H9 (cell line): ENCODE data around the gene PHOSPHO1. TPM values are rescaled to one million over a fixed set of nuclear protein-coding genes. Genes with fewer than 3 reads are reported as not detected.

Experiments
- DNase-seq: peaks from one replicate; pipeline ENCODE4 v3.0.0-alpha.2; 2017
- H2AFZ ChIP-seq: one replicate; pipeline ENCODE4 v1.6.1; 2013; ENCODE audit warnings: mild to moderate bottlenecking, low read length, control low read depth, moderate library complexity
- H2AK5ac ChIP-seq: 2 replicates; pipeline ENCODE4 v1.6.1; 2013; ENCODE audit warnings: low read length, control low read depth, mixed read lengths; ENCODE audit not compliant: insufficient read length
- H2BK120ac ChIP-seq: one replicate; pipeline ENCODE4 v1.6.1; 2013; ENCODE audit warnings: low read depth, mild to moderate bottlenecking, low read length, control low read depth, inconsistent platforms; ENCODE audit not compliant: poor library complexity, severe bottlenecking
- H2BK12ac ChIP-seq: 2 replicates; pipeline ENCODE4 v1.6.1; 2013; ENCODE audit warnings: low read length, control low read depth, mixed read lengths, low read depth; ENCODE audit not compliant: insufficient read length
- H2BK15ac ChIP-seq: 2 replicates; pipeline ENCODE4 v1.6.1; 2013; ENCODE audit warnings: low read depth, low read length, control low read depth
- H2BK20ac ChIP-seq: one replicate; pipeline ENCODE4 v1.6.1; 2013; ENCODE audit warnings: low read depth, mild to moderate bottlenecking, low read length, control low read depth, inconsistent platforms; ENCODE audit not compliant: poor library complexity, severe bottlenecking
- H2BK5ac ChIP-seq: 2 replicates; pipeline ENCODE4 v1.6.1; 2013; ENCODE audit warnings: low read length, control low read depth, mixed read lengths; ENCODE audit not compliant: insufficient read length
- H3K14ac ChIP-seq: 2 replicates; pipeline ENCODE4 v1.6.1; 2013; ENCODE audit warnings: low read length, control low read depth; ENCODE audit not compliant: insufficient read depth
- H3K18ac ChIP-seq: 2 replicates; pipeline ENCODE4 v1.6.1; 2013; ENCODE audit warnings: low read depth, mild to moderate bottlenecking, mixed read lengths, low read length, control low read depth; ENCODE audit not compliant: insufficient read length
- H3K23ac ChIP-seq: 2 replicates; pipeline ENCODE4 v1.6.1; 2013; ENCODE audit warnings: low read length, control low read depth, mixed read lengths, low read depth; ENCODE audit not compliant: insufficient read length
- H3K23me2 ChIP-seq: 2 replicates; pipeline ENCODE4 v1.6.1; 2013; ENCODE audit warnings: low read depth, mild to moderate bottlenecking, mixed read lengths, low read length, control low read depth; ENCODE audit not compliant: insufficient read length, poor library complexity, severe bottlenecking
- H3K27ac ChIP-seq: 2 replicates; pipeline ENCODE4 v1.5.1; 2013; ENCODE audit warnings: low read length, control low read depth, mixed read lengths, low read depth; ENCODE audit not compliant: insufficient read length
- H3K27me3 ChIP-seq: 2 replicates; pipeline ENCODE4 v1.6.1; 2013; ENCODE audit warnings: low read length, control low read depth, inconsistent platforms; ENCODE audit not compliant: insufficient read depth
- H3K4ac ChIP-seq: 2 replicates; pipeline ENCODE4 v1.6.1; 2013; ENCODE audit warnings: low read depth, mild to moderate bottlenecking, control low read depth, inconsistent platforms, low read length, moderate library complexity
- H3K4me1 ChIP-seq: 2 replicates; pipeline ENCODE4 v1.6.1; 2013; ENCODE audit warnings: low read length, control low read depth, inconsistent platforms; ENCODE audit not compliant: insufficient read depth
- H3K4me2 ChIP-seq: 2 replicates; pipeline ENCODE4 v1.6.1; 2013; ENCODE audit warnings: low read length, control low read depth, mixed read lengths; ENCODE audit not compliant: insufficient read length, insufficient read depth
- H3K56ac ChIP-seq: 2 replicates; pipeline ENCODE4 v1.6.1; 2013; ENCODE audit warnings: low read depth, mild to moderate bottlenecking, mixed read lengths, low read length, control low read depth; ENCODE audit not compliant: insufficient read length
- H3K79me1 ChIP-seq: 2 replicates; pipeline ENCODE4 v1.6.1; 2013; ENCODE audit warnings: low read depth, mild to moderate bottlenecking, moderate library complexity, low read length, control low read depth, inconsistent platforms; ENCODE audit not compliant: insufficient read depth, poor library complexity, severe bottlenecking
- H3K79me2 ChIP-seq: 2 replicates; pipeline ENCODE4 v1.6.1; 2013; ENCODE audit warnings: low read length, control low read depth, inconsistent platforms; ENCODE audit not compliant: insufficient read depth
- H3K9ac ChIP-seq: 2 replicates; pipeline ENCODE4 v1.6.1; 2013; ENCODE audit warnings: low read length, control low read depth, mixed read lengths; ENCODE audit not compliant: insufficient read length; ENCODE audit errors: extremely low read depth
- H3K9me3 ChIP-seq: one replicate; pipeline ENCODE4 v1.6.1; 2013; ENCODE audit warnings: low read depth, low read length, inconsistent platforms; ENCODE audit not compliant: control insufficient read depth
- H3T11ph ChIP-seq: one replicate; pipeline ENCODE4 v1.6.1; 2013; ENCODE audit warnings: mild to moderate bottlenecking, low read length, control low read depth, inconsistent platforms
- H4K20me1 ChIP-seq: one replicate; pipeline ENCODE4 v1.6.1; 2013; ENCODE audit not compliant: control insufficient read depth, insufficient read length, insufficient read depth
- H4K5ac ChIP-seq: 2 replicates; pipeline ENCODE4 v1.6.1; 2013; ENCODE audit warnings: low read depth, mild to moderate bottlenecking, mixed read lengths, low read length, control low read depth; ENCODE audit not compliant: insufficient read length
- H4K8ac ChIP-seq: replicated peaks from 2 replicates; pipeline ENCODE4 v1.6.1; 2013; ENCODE audit warnings: low read length, control low read depth, mixed read lengths, low read depth; ENCODE audit not compliant: insufficient read length
- H4K91ac ChIP-seq: 2 replicates; pipeline ENCODE4 v1.6.1; 2013; ENCODE audit warnings: low read depth, mild to moderate bottlenecking, moderate library complexity, mixed read lengths, low read length, control low read depth; ENCODE audit not compliant: insufficient read length
- H3K27ac Mint-ChIP-seq, 3 experiments: 2 replicates in 2 of 3; 3 replicates in 1 of 3; pipeline ENCODE4 v1.8.0; 2020 to 2021; ENCODE audit warnings: mixed read lengths in 3 of 3, mild to moderate bottlenecking in 1 of 3, moderate library complexity in 1 of 3
- H3K27me3 Mint-ChIP-seq: 2 replicates; pipeline ENCODE4 v1.8.0; 2021; ENCODE audit warnings: low read depth, mild to moderate bottlenecking, moderate library complexity, mixed read lengths
- H3K36me3 Mint-ChIP-seq, 3 experiments: 2 replicates in 2 of 3; 3 replicates in 1 of 3; pipeline ENCODE4 v1.8.0; 2020 to 2021; ENCODE audit warnings: low read depth in 3 of 3, mixed read lengths in 3 of 3; ENCODE audit not compliant: insufficient read depth in 1 of 3
- H3K4me1 Mint-ChIP-seq, 2 experiments: 2 replicates each; pipeline ENCODE4 v1.8.0; 2020; ENCODE audit warnings: mixed read lengths in 2 of 2
- H3K4me3 Mint-ChIP-seq, 2 experiments: 2 replicates in 1 of 2; 3 replicates in 1 of 2; pipeline ENCODE4 v1.8.0; 2020 to 2021; ENCODE audit warnings: mild to moderate bottlenecking in 2 of 2, mixed read lengths in 2 of 2, moderate library complexity in 1 of 2
- H3K9me3 Mint-ChIP-seq, 2 experiments: 2 replicates in 1 of 2; 3 replicates in 1 of 2; pipeline ENCODE4 v1.8.0; 2020; ENCODE audit warnings: mild to moderate bottlenecking in 2 of 2, mixed read lengths in 2 of 2, moderate library complexity in 1 of 2
- WGBS: extraction: QIAGEN DNeasy Blood & Tissue Kit; methylation state at CpG from one replicate; pipeline ENCODE4 v1.1.7; 2013; ENCODE audit warnings: missing lambda C conversion rate, low lambda C conversion rate, mixed read lengths; ENCODE audit not compliant: insufficient read length; ENCODE audit errors: extremely low coverage; 5-methylcytosine and 5-hydroxymethylcytosine counted together
- total RNA-seq: library from RNA; stranded (reverse); gene quantifications from 2 replicates; pipeline ENCODE4 v1.2.1, GENCODE V29; 2021
- TF ChIP-seq, protein P1 (sequence below): fragments of 200-600 bp; sonication (generic); conservative IDR thresholded peaks from 3 replicates; pipeline ENCODE4 v1.8.0; 2021; ENCODE audit warnings: antibody characterized with exemption, mild to moderate bottlenecking

PHOSPHO1 gene
- total RNA-seq, 1 experiment from 2014 or later: 0.63 TPM

DNA sequence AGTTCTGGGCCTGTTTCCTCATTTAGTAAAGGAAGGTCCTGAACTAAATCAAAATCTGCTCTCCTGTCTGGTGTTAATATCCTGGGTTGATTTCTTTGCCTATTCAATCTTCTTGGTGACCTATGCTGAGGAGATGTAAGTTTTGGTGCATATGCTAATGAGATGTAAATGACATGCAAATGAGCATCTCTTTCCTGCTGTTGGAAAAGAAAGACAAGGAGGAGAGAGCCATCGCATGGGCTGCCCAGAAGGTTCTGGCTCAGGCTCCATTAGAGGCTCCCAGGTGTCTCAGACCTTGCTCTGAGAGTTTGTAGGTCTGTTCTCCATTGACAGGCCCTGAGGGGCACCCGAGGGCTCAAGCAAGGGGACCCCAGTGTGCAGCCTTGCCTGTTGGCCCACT, 16.7 kb downstream of the PHOSPHO1 start:
- H2BK5ac ChIP-seq: no peak overlapping the region
- H3K9me3 Mint-ChIP-seq: no peaks in the 10 kb centered on the region
- peaks cover 6% of the 10 kb centered on the region; the same call in 1 of the 2 replicates for H3K4me1 ChIP-seq
- no peak overlapping the region for H3K27ac ChIP-seq
- H3K36me3 Mint-ChIP-seq: no peaks in the 10 kb centered on the region; a peak in 1 of 7 replicates
- H2AFZ ChIP-seq: no peak overlapping the region
- no peak overlapping the region for H4K8ac ChIP-seq
- no peak overlapping the region for H3K4me2 ChIP-seq
- no peaks in the 10 kb centered on the region for H3K79me1 ChIP-seq
- H3K18ac ChIP-seq: no peak overlapping the region
- H3K56ac ChIP-seq: no peak overlapping the region
- no peak overlapping the region for H2AK5ac ChIP-seq
- H3K4ac ChIP-seq: no peak overlapping the region
- no peak overlapping the region for H3T11ph ChIP-seq
- H2BK20ac ChIP-seq: no peak overlapping the region
- no peak overlapping the region for H3K27ac Mint-ChIP-seq
- no CpG with 5 or more reads among the region's 2 CpGs for WGBS
- H4K5ac ChIP-seq: no peak overlapping the region
- no peaks in the 10 kb centered on the region for H3K79me2 ChIP-seq
- H3K9me3 ChIP-seq: no peaks in the 10 kb centered on the region
- H3K9ac ChIP-seq: no peak overlapping the region
- H2BK120ac ChIP-seq: no peak overlapping the region
- H3K23me2 ChIP-seq: no peaks in the 10 kb centered on the region
- H3K27me3 Mint-ChIP-seq: peaks cover 16% of the 10 kb centered on the region
- H2BK15ac ChIP-seq: no peak overlapping the region
- peaks cover 45 to 53% of the 10 kb centered on the region in 2 experiments for H3K4me1 Mint-ChIP-seq
- TF ChIP-seq, protein P1, sequence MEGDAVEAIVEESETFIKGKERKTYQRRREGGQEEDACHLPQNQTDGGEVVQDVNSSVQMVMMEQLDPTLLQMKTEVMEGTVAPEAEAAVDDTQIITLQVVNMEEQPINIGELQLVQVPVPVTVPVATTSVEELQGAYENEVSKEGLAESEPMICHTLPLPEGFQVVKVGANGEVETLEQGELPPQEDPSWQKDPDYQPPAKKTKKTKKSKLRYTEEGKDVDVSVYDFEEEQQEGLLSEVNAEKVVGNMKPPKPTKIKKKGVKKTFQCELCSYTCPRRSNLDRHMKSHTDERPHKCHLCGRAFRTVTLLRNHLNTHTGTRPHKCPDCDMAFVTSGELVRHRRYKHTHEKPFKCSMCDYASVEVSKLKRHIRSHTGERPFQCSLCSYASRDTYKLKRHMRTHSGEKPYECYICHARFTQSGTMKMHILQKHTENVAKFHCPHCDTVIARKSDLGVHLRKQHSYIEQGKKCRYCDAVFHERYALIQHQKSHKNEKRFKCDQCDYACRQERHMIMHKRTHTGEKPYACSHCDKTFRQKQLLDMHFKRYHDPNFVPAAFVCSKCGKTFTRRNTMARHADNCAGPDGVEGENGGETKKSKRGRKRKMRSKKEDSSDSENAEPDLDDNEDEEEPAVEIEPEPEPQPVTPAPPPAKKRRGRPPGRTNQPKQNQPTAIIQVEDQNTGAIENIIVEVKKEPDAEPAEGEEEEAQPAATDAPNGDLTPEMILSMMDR: no peak
- H2BK12ac ChIP-seq: no peak overlapping the region
- H4K20me1 ChIP-seq: no peaks in the 10 kb centered on the region
- no peak overlapping the region for H3K23ac ChIP-seq
- no peak overlapping the region for H3K4me3 Mint-ChIP-seq
- H4K91ac ChIP-seq: no peak overlapping the region
- no peak for DNase-seq
- H3K27me3 ChIP-seq: no peaks in the 10 kb centered on the region
- H3K14ac ChIP-seq: no peak overlapping the region
